Measurements from ENCODE around the gene WNT1.

- no peak for TF ChIP-seq POLR2A (IDR thresholded peaks at IDR 0.05)
- no peak for TF ChIP-seq CTCF (IDR thresholded peaks at IDR 0.05)
Observed at GRCh38 chr12:49022558-49023178, 44.5 kb downstream of the WNT1 start.

All from transverse colon (tissue), 3 donors.